ENCODE data around the gene ZC3HAV1. TPM values are rescaled to one million over a fixed set of nuclear protein-coding genes. Genes with fewer than 3 reads are reported as not detected.

ZC3HAV1 gene
- total and polyA plus RNA-seq, 2 of the 13 experiments (the other 11 are each of a cell fraction or from before 2014, with no cell fraction given): 12.7 to 23.7 TPM

- TF ChIP-seq ZBTB40 (IDR thresholded peaks at IDR 0.05): no peak
- no peak for TF ChIP-seq ZBTB40 (CRISPR knock-in tag; IDR thresholded peaks at IDR 0.05)
- TF ChIP-seq ZNF432 (CRISPR knock-in tag; IDR thresholded peaks at IDR 0.05; ENCODE audit: borderline replicate concordance): no peak
- TF ChIP-seq ZNF24 (IDR thresholded peaks at IDR 0.05): no peak
- no peak for TF ChIP-seq ZNF513 (CRISPR knock-in tag; conservative IDR thresholded peaks at IDR 0.05)
- TF ChIP-seq ZSCAN12 (CRISPR knock-in tag; IDR thresholded peaks at IDR 0.05): no peak
- no peak for TF ChIP-seq SRY (CRISPR knock-in tag; IDR thresholded peaks at IDR 0.05)
- TF ChIP-seq DZIP1 (CRISPR knock-in tag; IDR thresholded peaks at IDR 0.05): no peak
- no peak for TF ChIP-seq ZNF562 (CRISPR knock-in tag; IDR thresholded peaks at IDR 0.05; ENCODE audit: borderline replicate concordance)
- no peak for TF ChIP-seq HMGA1 (CRISPR knock-in tag; conservative IDR thresholded peaks at IDR 0.05)
- no peak for TF ChIP-seq ZNF256 (CRISPR knock-in tag; conservative IDR thresholded peaks at IDR 0.05)
Measured at GRCh38 chr7:139038691-139039090, 70.8 kb downstream of the ZC3HAV1 start (continued).
